Measurements from ENCODE around the gene CACNA2D3.

Gene CACNA2D3

DNA sequence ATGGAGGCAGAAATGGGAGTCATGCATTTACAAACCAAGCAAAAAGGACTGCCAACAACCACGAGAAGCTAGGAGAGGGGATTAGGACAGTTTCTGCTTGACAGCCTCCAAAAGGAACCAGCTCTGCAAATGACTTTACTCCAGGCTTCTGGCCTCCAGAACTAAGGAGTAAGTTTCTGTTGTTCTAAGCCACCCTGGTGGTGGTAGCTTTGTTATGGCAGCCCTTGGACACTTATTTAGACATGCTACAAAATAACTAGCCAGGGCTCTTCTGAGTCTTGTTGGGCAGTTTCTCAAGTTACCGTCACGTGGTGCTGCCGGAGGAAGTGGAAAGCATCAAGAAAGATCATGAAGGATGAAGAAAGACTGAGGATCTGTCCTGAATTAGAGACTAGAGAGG is 419.0 kb downstream of the CACNA2D3 start:
- DNase-seq = no peak

GRCh38 chr3:54543446-54543845 is 421.1 kb downstream of the CACNA2D3 start:
- DNase-seq = no peak

DNA sequence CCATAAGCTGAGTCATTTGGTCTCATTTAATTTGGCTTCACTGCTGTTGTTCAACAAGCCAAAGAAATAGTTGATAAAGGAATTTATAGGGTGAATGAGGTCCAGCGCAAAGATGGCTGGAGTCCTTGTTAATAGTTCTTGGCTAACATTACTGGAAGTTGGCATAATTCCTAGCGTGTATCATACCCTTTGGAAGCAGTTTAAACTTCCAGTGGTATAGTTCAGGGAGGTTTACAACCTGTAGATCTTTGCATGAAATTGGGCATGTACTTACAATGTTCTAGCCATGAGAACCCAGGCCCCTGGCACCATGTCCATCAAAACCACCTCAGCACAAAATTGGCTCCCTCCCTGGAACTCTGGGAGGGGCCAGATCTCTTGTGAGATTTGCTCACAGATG is 424.7 kb downstream of the CACNA2D3 start:
- DNase-seq = no peak

- no peak for DNase-seq
These were observed 425.5 kb downstream of the CACNA2D3 start for GRCh38 chr3:54547846-54548245.

DNA sequence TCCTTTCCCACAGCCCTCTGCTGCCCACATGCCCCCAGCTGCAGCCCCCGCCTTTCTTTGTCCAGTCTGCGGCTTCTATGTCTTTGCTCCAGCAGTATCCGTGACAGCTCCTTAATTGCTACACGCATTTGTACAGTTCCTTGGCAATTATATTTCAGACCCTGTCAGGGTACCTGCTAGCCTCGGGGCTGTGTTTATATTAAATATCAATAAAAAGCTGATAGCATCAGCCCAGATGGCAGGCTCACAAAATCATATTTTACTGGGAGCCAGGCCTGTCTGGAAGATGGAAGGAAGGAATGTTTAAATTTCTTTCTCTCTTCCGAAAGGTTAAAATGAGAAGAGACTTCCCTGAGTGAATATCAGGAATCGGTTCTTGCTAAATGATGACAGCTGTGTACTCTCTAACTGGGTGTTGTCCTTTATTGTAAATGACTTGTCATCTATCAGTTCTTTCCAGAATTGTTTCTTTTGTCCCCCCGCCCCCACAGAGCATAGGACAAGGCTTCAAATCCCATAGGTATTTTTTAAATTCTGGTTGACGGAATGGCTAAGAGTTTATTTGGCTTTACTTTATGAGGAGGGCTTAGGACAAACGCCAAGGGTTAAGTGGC is 427.4 kb downstream of the CACNA2D3 start:
- DNase-seq = no peak

GRCh38 chr3:54550221-54550977 is 428.0 kb downstream of the CACNA2D3 start:
- DNase-seq = no peak

DNA sequence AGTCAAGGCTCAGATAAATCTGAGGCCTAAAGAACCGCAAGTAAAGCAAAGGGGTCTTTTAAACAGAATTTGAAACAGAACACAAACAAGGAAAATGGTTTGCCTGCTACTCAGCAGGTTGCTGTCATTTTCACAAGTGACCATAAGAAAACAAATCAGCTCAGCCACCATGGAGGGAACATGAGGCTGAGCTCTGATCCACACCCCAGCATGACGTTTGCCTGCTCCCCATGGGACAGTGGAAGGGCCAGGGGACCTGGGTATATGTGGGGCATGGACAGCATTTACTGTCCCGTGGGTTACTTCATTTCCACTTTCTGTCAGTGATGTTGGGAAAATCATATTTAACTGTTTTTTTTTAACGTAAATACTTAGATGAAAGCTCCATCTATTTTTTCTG is 434.3 kb downstream of the CACNA2D3 start:
- no peak for DNase-seq

GRCh38 chr3:54557538-54558428 is 435.4 kb downstream of the CACNA2D3 start:
- no peak for DNase-seq

- no peak for DNase-seq
These were observed 441.3 kb downstream of the CACNA2D3 start for GRCh38 chr3:54563501-54564200.

- no peak for DNase-seq
These were observed 442.1 kb downstream of the CACNA2D3 start for GRCh38 chr3:54564374-54564925.

- DNase-seq = no peak
These were observed 443.6 kb downstream of the CACNA2D3 start for GRCh38 chr3:54565956-54566355.

DNA sequence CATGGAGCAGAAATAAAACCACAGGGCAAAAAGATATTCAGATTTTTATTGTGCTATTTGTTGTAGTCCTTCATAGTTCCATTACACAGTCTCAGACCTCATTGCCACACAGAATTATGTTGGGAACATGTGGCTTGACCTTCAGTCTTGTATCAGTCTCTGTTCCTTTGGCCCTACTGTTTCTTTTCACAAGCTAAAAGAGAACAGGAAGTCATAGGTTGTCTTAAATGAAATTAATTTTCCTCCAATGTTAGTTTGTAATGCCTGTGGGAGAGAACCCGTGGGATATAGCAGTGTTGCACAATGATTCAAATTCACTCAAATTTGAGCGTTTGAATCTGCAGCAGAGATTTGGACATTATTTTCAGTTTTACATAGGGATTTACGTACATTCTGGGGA is 445.6 kb downstream of the CACNA2D3 start:
- DNase-seq = no peak

DNA sequence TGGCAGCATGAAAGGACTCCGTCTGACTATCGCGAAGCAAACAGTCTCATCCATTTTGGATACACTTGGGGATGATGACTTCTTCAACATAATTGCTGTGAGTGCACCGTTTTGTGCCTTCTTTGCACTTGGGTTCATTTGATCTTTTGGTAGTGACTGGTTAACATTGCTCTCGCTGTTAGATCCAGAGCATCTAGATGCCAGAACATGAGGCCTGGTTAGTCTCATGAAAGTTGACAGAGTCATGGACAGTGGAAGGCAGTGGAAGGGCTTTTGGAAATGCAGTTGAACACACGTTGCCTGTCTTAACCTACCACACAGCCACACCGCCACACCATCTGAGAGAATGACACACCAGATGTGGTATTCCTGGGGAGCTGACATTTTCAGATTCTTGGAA is 447.7 kb downstream of the CACNA2D3 start:
- DNase-seq = no peak

DNA sequence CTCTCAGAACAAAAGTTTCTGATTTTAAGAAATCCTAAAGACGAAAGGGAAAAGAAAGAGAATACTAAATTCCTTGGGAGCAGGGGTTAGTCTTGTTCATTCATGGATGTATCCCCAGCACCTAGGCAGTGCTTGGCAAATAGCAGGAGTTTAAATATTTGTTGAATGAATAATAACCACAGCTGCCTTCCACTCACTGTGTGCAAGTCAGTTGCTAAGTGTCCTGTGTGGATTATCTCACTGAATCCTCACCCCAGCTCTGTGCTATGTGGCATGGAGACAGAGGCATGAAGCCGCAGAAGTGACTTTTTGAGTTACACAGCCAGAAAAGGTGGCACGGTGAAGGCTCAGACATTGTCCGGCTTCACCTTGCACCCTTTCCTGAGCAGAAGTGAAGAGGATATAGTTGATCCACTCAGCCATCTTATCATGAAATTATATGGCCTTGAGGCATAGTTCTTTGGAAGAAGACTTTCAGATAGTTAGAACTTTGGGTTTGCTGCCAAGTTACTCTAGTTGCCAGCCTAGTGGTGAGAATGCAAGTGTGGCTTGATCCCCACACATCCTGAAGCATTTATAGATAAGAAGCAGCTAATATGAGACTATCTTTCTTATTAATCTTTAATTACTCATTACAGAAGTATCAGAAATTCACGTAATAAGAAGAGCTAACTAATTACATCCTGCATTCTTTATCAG is 450.0 kb downstream of the CACNA2D3 start:
- no peak for DNase-seq

- no peak for DNase-seq
These were observed 451.5 kb downstream of the CACNA2D3 start for GRCh38 chr3:54573858-54574257.

- no peak for DNase-seq
These were observed 452.7 kb downstream of the CACNA2D3 start for GRCh38 chr3:54574906-54575617.

DNA sequence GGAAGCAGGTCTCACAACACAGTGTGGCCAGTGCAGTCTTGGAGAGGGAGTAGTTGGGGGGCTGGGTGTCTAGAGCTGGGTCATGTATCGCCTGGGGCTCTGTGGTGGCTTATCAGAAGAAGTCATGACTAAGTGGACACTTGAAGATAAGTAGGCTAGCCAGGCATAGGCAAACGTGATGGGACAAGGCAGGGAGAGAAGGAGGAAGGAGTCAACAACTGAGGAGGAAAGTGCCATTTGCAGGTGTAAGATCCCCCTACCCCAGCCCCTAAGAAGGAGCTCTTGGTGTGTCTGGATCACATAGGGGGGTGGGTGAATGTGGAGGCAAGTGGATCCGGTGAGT is 453.2 kb downstream of the CACNA2D3 start:
- DNase-seq = no peak

GRCh38 chr3:54577313-54577712 is 455.0 kb downstream of the CACNA2D3 start:
- no peak for DNase-seq

DNA sequence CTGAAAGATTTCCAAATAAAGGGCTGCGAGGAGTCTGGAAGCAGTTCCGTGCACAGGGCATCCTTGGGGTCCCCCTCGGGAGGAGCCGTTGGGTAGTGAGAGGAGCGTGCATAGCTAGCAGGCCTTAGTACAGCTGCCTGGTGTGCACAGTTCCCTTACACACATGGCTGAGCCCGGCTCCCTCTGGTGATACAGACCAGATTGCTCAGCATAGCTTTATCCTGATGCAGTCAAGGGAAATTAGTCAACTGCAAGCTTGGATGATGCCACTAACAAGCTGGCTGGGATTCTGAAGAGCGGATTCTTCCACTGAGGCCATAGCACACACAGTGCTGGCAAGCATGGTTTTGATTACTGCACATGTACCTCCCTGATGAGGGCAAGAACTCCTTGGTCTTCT is 456.1 kb downstream of the CACNA2D3 start:
- DNase-seq = no peak

DNA sequence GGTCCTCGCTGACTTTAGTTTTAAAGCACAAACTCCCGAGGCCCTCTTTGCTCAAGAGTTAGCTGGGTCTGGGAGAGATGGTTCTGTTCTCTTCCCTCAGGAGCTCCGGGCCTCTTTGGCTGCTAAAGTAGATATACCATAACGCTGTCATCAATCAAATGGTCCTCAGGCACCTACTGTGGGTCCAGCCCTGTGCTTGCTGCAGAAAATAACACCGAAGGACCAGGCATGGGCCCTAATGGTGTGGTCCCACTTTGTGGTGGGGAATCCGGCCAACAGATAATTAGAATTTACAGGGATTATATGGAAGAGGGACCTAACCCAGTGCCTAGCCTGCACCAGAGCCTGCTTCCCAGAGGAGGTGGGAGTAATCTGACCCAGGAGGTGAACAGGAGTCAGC is 458.1 kb downstream of the CACNA2D3 start:
- no peak for DNase-seq

DNA sequence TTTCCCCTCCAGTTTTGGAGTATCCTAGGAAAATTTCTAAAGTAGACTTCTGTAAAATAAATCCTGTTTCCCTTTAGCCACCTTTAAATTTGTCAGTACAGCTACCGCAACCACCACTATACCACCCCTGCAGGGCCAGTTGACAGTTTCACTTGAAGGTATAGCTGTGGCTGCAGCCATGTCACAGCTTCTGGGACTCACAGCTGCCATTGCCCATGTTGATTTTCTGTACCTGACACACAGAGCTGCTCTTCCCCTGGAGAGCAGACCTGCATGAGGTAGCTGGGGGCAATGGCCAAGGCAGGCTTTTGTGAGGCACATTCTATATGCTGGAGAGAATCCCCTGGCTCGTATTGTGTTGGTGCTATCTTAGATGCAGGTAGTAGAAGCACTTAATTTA is 460.1 kb downstream of the CACNA2D3 start:
- no peak for DNase-seq

GRCh38 chr3:54591157-54591556 is 468.8 kb downstream of the CACNA2D3 start:
- DNase-seq = no peak

Measured in right forelimb (tissue), 1 donor.